GM12892 (cell line): Measurements from ENCODE around the gene TRIM24.

Experiments used
- POLR2A ChIP-seq: IDR thresholded peaks from 2 replicates; pipeline ENCODE4 v1.6.1; 2011; ENCODE audit warnings: low read depth, low read length, control low read depth
- POLR2AphosphoS5 ChIP-seq: IDR thresholded peaks from 2 replicates; pipeline ENCODE4 v1.6.1; 2011; ENCODE audit warnings: low read depth, low read length, control low read depth
- TAF1 ChIP-seq: IDR thresholded peaks from 2 replicates; pipeline ENCODE4 v1.6.1; 2011; ENCODE audit warnings: low read depth, mild to moderate bottlenecking, control low read depth, low read length, borderline replicate concordance

- TF ChIP-seq POLR2A (no peak), POLR2AphosphoS5 (no peak), TAF1 (no peak)
Observed at GRCh38 chr7:138468244-138469123, 8.4 kb downstream of the TRIM24 start.
